SW480 (cell line): Measurements from ENCODE around the gene ABCF3.

Source experiments
- DNase-seq: peaks from one replicate; pipeline ENCODE4 v3.0.0-alpha.2; 2016; ENCODE audit warnings: low spot score

Gene ABCF3

DNA sequence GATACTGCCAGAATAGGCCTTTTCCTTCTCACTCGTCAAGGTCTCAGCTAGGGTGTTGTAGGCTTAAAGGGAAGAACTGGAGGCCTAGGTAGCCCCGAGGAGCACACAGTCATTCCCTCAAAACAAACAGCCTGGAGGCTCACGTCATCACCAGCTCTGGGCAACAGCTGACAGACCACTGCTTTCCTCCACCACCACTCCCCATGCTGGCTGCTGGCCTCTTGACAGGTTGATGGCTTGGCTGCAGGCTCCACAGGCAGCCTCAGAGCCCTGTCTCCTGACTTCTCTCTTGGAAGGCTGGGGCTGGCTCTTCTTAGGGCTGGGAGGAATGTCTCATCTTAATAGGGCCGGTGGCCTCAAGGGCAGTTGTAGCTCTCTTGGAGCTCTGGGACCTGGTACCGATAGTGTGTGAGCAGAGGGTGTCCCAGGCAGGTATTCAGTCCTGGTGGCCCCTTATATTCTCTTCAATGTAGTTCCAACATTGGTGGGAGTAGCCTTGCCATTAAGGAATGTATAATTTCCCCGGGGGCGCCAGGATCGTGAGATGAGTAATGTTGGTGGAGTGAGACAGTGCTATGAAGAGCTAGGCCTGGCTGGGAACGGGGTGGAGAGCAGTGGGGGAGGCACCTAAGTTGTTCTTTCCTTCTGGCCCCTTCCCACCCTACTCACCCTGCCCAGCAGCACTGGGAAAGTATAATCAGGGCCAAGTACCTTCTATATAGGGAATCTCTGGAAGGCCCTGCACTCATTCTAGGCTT lies 17.5 kb upstream of the ABCF3 start:
- no peak for DNase-seq

DNA sequence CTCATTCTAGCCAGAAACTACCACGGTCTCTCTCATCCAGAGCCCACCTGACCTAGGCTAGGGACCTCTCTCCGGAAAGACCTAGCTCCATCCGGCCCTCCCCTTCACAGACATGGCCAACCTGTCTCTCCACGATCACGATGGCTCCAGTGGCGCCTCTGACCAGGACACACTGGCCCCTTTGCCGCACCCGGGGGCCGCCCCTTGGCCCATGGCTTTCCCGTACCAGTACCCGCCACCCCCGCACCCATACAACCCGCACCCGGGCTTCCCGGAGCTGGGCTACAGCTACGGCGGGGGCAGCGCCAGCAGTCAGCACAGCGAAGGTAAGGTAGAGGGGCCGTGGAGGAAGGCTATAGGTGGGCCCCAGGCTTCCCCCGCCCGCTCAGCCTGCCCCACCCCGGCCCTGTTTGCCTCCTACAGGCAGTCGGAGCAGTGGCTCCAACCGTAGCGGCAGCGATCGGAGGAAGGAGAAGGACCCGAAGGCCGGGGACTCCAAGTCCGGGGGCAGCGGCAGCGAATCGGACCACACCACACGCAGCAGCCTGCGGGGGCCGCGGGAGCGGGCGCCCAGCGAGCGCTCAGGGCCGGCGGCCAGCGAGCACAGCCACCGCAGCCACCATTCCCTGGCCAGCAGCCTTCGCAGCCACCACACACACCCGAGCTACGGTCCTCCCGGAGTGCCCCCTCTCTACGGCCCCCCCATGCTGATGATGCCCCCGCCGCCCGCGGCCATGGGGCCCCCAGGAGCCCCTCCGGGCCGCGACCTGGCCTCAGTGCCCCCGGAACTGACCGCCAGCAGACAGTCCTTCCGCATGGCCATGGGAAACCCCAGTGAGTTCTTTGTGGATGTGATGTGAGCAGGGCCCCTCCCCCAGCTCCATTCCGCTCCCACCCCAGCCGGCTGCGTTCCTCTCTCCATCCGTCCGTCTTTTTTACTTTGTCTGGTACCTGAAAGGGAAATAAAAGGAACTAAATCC lies 15.8 kb upstream of the ABCF3 start:
- DNase-seq, result no peak

DNA sequence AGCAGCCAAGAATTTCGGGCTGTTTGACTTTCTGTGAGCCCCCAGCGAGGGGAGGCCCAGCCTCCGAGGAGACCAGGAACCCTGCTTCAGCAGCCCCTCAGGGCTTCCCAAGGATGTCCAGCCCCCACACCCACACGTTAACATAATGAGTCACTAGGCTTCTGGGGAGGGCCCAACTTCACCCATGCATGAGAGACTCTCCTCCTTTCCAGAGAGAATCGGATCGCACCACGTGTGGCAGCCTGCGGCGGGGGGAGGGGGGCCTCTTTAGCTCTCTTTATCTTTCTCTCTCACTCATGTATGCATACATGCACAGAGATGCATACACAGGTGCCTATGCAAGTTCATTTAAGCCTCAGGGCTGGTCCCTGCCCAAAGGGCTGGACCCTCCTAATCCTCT lies 14.4 kb upstream of the ABCF3 start:
- DNase-seq, result no peak

DNA sequence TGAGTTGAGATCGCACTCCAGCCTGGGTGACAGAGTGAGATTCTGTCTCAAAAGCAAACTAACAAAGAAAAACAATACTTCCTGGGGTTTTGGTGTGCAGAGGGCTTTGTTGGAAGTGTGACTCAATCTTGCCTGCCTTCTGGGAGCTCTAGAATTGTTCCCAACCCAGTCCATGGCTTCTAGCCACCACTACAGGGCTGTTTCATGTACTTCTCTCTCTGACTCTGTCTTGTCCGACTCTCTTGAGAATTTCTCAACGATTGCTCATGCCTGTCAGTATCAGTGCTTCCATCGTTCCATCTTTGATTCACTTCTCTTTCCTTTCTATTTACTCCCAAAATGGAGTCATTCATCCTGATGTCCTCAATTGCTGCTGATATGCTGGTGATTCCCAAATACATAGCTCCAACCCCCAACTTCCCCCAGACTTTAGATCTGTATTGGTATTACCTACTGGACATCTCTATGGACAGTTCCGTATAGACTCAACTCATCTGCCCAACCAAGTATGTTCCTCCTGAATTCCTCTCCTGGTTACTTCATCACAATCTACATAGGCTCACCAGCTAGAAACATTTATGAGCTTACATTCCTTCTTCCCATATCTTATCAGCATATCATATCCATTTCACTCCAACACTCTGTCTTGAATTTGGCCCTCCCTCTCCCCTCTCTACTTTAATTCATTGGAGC lies 13.2 kb upstream of the ABCF3 start:
- no peak for DNase-seq

DNA sequence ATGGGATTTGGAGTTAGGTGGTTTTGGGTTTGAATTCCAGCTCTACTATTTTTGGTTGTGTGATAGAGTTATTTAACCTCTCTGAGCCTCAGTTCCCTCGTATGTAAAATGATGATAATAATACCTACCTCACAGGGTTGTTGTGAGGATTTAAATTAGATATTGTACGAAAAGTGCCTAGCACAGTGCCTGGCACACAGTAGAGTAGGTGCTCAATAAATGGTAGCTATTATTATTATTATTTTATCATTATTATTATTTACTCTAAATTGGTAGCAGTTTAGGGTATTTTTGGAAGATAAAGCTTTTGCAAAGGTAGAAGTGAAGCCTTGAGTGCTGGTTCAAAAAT lies 12.7 kb upstream of the ABCF3 start:
- no peak for DNase-seq

DNA sequence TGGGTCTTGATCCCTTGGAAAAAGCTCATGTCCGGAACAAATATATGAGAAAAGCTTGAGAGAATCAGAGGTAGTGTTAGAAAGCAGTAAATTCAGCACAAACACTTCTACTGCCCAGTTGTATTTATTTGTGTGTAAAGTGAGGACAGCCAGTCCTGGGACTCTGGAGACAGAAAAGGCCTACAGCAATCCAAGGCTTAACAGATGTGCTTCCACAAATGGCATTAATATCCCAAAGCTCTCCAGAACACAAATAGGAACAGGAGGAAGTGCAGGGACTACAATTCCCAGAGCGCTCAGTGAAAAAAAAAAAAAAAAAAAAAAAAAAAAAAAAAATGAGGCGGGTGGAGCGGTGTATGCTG lies 11.7 kb upstream of the ABCF3 start:
- DNase-seq, result no peak

DNA sequence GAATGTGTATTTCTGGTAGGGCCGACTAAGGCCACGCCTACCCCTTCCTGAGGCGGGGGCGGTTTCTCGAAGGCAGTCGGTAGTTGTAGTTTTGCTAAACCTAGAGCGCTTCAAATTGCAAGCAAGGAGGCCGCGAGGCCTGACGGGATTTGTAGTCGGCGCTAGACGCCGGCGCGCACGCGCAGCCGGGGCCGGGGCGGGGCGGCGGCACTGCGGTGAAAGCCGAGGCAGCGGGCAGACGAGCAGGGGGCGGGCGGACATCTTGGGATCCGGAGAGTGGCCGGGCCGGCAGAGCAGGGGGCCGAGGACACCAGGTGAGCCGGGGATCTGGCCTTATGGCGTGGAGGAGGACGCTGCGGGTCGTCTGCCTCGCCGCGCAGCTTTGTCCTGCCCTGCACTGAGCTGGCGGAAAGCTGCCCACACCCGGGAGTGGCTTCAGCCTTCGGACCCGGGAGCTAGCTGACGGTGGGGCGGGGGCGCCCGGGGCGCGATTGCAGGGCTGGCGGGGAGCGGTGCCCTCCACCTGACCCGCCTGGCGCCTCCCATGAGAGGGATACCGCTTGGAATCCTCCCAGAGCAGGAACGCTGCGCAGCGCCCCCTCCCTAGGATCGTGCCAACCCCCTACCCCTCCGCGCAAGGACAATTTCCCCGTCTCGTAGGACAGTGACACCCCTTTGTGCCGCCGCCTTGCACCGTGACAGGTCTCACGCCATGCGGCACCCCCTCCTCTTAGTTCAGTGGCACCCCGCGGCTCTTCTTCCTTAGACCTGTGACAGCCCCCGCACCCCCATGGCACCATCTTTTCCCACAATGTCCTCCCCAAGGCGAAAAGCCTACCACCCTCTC lies 11.1 kb upstream of the ABCF3 start, which contains the start of gene AP2M1:
TSS of gene AP2M1 (plus strand) at position 210 of the 847 bp plus-strand sequence. CDS start 2,139 bp downstream, outside the sequence.
- peak; percentile 100 for DNase-seq

DNA sequence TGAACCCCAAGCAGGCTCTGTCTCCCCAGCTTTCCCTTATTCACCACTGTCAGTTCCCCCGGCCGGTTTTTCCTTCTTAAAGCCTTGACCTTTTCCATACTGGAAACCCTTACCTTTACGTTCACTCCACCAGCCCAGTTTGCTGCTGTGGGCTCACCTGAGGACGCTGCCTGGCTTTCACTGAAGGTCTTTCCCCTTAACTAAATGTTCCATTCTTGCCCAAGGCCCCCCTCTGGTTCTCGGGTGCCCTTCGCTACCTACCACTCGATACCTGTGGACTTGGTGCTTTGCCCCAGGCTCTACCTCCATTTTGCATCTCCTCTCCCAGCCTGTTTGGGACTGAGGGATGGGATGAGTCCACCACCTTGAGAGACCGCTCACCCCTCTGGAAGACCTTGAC lies 10.5 kb upstream of the ABCF3 start:
- no peak for DNase-seq

DNA sequence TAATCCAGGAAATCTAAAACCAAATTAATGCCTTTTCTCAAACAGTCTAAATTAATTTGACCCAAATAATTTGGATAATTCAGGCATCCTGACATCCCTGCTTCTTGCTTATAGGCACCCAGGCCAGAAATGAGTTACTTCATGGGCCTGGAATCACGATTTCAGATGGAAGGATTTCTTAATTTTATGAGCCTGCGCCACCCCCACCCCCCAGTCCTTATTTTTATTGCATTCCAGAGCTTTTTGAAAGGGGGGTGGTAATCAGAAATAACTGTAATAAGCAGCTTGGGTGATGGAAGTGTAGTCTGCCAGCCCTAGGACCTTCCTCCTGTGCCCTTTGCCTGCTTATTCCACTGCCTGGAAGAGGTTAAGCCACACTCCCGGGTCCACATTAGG lies 10.0 kb upstream of the ABCF3 start:
- no peak for DNase-seq

DNA sequence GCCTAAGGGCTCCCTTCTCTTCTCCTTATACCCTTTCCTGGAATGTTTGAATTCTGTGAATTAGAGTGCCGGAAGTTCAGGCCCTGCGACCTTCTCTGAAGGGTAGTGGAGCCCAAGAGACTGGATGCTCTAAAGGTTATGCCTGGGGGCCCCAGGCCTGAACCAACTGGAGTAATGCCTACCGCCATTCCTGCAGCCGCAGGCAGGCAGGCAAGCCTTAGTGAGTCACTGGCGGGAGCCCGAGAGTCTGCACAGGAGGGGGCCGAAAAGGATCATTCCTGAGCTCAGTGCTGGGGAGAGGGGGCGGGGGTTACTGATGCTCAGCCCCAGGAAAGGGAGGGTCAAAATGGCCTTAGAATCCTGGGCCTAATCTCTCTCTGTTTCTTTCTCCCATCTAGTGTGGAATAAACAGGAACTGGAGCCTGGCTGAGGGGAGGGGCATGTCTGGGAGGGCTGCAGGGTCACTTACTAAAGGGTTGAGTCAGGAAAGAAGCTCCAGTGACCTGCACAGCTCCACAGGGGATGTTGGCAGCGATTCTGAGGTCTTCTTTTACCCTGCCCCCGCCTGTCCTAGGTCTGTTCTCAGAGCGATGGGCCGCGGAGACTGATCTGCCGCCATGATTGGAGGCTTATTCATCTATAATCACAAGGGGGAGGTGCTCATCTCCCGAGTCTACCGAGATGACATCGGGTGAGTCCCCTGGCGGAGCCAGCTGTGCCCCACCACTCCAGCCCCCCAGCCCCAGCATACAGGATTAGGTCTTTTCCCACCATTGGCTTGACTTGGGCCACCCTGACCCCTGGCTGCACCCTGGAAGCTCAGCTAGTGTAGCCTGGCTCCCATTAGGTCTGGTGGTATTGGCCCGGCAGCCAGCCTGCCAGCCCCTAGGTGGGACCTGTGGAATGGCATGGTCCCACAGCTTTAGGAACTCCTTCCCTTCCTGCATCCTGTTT lies 9.3 kb upstream of the ABCF3 start:
- peak; percentile 40 for DNase-seq

DNA sequence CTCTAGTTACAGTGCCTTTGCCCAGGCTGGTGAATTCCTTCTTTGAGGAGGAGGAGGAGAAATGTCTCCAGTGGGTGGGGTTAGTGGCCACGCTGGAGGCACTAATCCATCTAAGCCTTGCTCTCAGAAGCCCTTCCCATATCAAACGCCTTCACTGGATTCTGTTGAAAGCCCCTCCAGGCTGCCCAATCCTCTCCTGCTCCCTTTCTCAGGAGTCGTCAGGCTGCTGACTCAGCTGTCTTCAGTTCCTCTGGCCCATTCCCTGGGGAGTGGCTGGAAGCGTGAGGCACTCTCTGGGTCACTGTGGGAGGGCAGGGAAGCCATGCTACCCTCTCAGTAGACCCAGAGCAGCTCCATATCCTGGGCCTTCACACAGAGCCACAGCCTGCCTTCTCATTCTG lies 8.7 kb upstream of the ABCF3 start:
- no peak for DNase-seq

DNA sequence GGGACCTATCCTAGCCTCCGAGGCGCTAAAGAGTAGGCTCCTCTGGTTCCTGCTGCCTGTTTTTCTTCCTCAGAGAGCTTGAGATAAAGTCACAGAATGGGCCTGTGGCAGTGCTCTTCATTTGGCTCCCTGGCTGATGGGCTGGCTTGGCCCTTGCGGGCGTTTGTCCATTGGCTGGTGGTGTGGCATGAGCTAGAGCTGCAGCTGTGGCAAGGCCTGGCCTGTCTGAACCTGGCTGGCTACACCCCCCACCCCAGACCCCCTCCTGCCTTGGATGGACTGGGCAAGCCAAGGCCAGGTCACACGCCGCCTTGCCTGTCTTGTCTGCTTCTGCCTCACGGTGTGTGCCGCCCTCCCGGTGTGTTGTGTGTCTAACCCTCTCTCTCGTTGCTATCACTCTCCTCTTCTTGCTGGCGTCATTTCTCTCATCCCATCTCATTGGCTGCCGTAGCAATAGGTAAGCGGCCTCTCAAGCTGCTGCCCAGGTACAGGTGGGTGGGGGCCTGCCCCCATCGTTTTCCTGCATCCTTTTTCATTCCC lies 8.2 kb upstream of the ABCF3 start:
- DNase-seq, result no peak

DNA sequence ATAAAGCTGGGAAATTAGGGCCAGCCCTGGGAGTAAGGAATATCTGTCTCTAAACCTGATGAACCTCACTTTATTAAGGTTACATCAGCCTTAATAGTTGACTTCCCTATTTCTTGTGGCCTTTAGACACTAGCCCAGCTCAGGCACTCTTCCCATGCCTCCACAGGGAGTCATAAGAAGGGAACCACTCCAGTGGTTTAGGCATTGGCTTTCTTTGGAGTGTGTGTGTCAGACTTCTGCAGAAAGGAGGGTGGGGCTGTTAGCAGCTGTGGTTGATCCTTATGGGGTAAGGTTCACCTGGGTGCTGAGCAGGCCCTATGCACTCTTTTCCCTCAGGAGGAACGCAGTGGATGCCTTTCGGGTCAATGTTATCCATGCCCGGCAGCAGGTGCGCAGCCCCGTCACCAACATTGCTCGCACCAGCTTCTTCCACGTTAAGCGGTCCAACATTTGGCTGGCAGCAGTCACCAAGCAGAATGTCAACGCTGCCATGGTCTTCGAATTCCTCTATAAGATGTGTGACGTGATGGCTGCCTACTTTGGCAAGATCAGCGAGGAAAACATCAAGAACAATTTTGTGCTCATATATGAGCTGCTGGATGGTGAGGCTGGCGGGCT lies 7.4 kb upstream of the ABCF3 start:
- DNase-seq, result no peak

DNA sequence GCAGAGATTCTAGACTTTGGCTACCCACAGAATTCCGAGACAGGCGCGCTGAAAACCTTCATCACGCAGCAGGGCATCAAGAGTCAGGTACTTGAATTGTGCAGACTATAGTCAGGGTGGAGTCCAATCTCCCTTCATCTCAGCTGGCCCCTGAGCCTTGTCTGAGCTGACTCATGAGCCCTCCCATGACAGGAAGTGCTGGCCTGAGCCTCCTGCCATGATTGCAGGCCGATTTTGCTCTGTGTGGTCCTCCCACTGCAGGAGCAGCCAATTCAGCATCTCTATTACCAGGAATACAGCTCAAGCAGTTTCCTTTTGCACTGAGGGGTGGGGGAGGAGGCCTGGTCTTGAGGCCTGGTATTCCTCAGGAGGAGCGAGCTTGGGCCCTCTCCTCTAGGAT lies 5.8 kb upstream of the ABCF3 start:
- no peak for DNase-seq

DNA sequence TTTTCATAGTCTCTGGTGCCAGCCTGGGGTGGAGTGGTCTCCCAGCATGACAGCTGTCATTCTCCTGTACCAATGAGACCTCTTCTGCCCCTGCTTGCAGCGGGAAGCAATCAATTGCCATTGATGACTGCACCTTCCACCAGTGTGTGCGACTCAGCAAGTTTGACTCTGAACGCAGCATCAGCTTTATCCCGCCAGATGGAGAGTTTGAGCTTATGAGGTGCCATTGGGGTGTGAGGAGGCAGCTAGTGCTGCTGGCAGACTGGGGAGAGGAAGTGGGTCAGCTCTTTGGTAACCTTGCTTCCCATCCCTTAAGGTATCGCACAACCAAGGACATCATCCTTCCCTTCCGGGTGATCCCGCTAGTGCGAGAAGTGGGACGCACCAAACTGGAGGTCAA lies 4.4 kb upstream of the ABCF3 start:
- DNase-seq, result no peak

DNA sequence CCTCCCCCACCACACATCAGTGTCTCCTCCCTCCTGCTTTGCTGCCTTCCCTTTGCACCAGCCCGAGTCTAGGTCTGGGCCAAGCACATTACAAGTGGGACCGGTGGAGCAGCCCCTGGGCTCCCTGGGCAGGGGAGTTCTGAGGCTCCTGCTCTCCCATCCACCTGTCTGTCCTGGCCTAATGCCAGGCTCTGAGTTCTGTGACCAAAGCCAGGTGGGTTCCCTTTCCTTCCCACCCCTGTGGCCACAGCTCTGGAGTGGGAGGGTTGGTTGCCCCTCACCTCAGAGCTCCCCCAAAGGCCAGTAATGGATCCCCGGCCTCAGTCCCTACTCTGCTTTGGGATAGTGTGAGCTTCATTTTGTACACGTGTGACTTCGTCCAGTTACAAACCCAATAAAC lies 2.3 kb upstream of the ABCF3 start:
- no peak for DNase-seq

DNA sequence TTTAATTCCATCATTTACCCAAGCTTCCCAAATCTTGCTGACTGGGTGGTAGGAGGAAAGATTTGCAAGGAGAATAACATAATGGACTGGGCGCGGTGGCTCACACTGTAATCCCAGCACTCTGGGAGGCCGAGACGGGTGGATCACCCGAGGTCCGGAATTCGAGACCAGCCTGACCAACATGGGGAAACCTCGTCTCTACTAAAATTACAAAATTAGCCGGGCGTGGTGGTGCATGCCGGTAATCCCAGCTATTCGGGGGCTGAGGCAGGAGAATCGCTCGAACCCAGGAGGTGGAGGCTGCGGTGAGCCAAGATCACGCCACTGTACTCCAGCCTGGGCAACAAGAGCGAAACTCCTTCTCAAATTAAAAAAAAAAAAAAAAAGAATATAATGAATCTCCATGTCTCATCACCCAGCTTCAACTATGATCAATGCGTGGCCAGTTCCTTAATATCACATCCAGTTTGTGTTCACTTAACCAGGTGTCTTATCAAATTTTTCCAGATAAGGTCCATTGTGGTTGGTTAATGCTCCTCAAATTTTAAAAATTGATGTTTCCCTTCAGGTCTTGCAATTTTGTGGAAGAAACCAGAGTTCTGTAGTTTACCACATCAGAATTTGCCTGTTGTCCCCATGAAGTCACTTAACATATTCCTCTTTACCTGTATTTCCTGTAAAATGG lies 1.3 kb upstream of the ABCF3 start:
- no peak for DNase-seq

DNA sequence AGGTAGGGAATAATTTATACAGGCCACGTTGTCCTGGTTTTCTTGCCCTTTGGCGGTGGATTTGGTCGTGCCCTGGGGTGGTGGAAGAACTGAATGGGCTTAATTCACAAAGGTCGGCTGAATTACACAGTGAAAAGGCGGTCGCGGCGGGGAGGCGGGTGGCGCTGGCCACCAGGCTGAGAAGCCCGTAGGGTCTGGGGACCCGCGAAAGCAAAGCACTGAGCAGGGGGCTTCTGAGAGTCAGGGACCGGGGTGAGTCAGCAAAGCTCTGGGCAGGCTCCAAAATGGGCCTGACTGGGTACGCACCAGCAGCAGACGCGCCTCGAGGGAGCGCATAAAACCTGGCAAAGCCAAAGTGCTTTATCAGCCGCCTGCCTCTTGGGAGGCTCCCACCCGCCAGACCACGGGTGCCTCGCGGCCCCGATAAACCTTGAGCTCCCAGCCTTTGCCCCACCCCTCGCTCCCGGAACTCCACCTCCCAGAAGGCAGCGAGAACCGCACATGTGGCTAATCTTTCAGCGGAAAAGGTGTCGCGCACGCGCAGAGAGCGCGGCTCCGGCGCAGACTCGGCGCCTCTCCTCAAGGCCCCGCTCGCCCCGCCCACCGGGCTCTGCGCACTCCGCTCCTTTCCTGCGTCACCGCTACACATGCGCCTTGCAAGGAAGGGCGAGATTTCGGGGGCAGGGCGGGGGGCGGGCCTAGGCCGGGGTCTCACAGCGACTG lies 377 bp upstream of the ABCF3 start:
- DNase-seq, result peak; percentile 98

DNA sequence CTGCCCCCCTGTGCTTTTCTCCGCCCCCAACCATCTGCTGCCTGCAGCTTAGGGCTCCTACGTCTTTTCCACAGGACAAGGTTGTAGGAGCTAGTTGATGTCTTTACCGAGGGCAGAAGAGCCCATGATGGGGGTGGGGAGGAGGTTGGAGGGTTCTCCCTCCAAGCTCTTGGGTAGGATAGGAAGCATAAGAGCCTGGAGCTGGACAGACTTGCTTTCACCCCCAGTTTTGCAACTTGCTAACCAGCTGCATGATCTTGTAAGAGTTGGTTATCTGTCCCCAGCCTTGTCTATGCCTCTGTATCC lies 856 bp downstream of the ABCF3 start:
- DNase-seq, result no peak
